Ishikawa (cell line): ENCODE measurements around the gene GRM7.

Experiments used
- CEBPB ChIP-seq: IDR thresholded peaks from 2 replicates; pipeline ENCODE4 v1.6.1; 2012
- CREB1 ChIP-seq: IDR thresholded peaks from 2 replicates; pipeline ENCODE4 v1.6.1; 2012; ENCODE audit warnings: low read depth
- EGR1 ChIP-seq: IDR thresholded peaks from 2 replicates; pipeline ENCODE4 v1.6.1; 2012
- EP300 ChIP-seq: IDR thresholded peaks from 2 replicates; pipeline ENCODE4 v1.6.1; 2012; ENCODE audit warnings: borderline replicate concordance
- FOXM1 ChIP-seq: IDR thresholded peaks from 2 replicates; pipeline ENCODE4 v1.6.1; 2012; ENCODE audit warnings: low read depth, borderline replicate concordance
- MAX ChIP-seq: IDR thresholded peaks from 2 replicates; pipeline ENCODE4 v1.6.1; 2012
- NFIC ChIP-seq: IDR thresholded peaks from 2 replicates; pipeline ENCODE4 v1.6.1; 2012
- RAD21 ChIP-seq: IDR thresholded peaks from 2 replicates; pipeline ENCODE4 v1.6.1; 2012; ENCODE audit warnings: low read depth
- REST ChIP-seq: IDR thresholded peaks from 2 replicates; pipeline ENCODE4 v1.6.1; 2012; ENCODE audit warnings: low read depth, mild to moderate bottlenecking
- TAF1 ChIP-seq: IDR thresholded peaks from 2 replicates; pipeline ENCODE4 v1.6.1; 2012; ENCODE audit warnings: low read depth, mild to moderate bottlenecking
- TCF12 ChIP-seq: IDR thresholded peaks from 2 replicates; pipeline ENCODE4 v1.6.1; 2012; ENCODE audit warnings: low read depth
- TEAD4 ChIP-seq: IDR thresholded peaks from 2 replicates; pipeline ENCODE4 v1.6.1; 2012
- USF1 ChIP-seq: IDR thresholded peaks from 2 replicates; pipeline ENCODE4 v1.6.1; 2012
- YY1 ChIP-seq: IDR thresholded peaks from 2 replicates; pipeline ENCODE4 v1.6.1; 2012; ENCODE audit warnings: low read depth
- ZBTB7A ChIP-seq: IDR thresholded peaks from 2 replicates; pipeline ENCODE4 v1.6.1; 2012; ENCODE audit warnings: low read depth

The GRM7 gene

GRCh38 chr3:7607676-7608075 is 746.8 kb downstream of the GRM7 start:
- TF ChIP-seq RAD21 (no peak), TCF12 (no peak), EP300 (no peak), REST (no peak), MAX (no peak), TAF1 (no peak), NFIC (no peak), EGR1 (no peak), YY1 (no peak), ZBTB7A (no peak), CREB1 (no peak), USF1 (no peak), CEBPB (no peak), FOXM1 (no peak), TEAD4 (no peak)

GRCh38 chr3:7610634-7611033 is 749.7 kb downstream of the GRM7 start:
- TF ChIP-seq TCF12 (no peak), TAF1 (no peak), TEAD4 (no peak), MAX (no peak), EGR1 (no peak), REST (no peak), CEBPB (no peak), USF1 (no peak)

- TF ChIP-seq NFIC (no peak), CREB1 (no peak), CEBPB (no peak), FOXM1 (no peak), USF1 (no peak), ZBTB7A (no peak), RAD21 (no peak), TEAD4 (no peak), EGR1 (no peak), YY1 (no peak), MAX (no peak), EP300 (no peak), TCF12 (no peak), REST (no peak), TAF1 (no peak)
Measured at GRCh38 chr3:7615043-7615442, 754.1 kb downstream of the GRM7 start.

- TF ChIP-seq MAX = no peak
- TF ChIP-seq CREB1 = no peak
- TF ChIP-seq EP300 = no peak
- no peak for TF ChIP-seq RAD21
- no peak for TF ChIP-seq TCF12
- no peak for TF ChIP-seq YY1
Measured at GRCh38 chr3:7618606-7619005, 757.7 kb downstream of the GRM7 start.
